Stimulated activated naive CD8-positive, alpha-beta T cell treated with anti-CD3 and anti-CD28 coated beads, Interleukin-15, Interleukin-2, amounts not matched to agents 100 ng/mL and 50 ng/mL, for 24 hours (primary cell): ENCODE measurements around the gene PROM2.

ENCODE experiments used
- H3K27ac Mint-ChIP-seq: one replicate; pipeline ENCODE4 v1.8.0; 2021; ENCODE audit warnings: mild to moderate bottlenecking, mixed read lengths
- H3K27me3 Mint-ChIP-seq: one replicate; pipeline ENCODE4 v1.8.0; 2021; ENCODE audit warnings: mixed read lengths
- H3K36me3 Mint-ChIP-seq: one replicate; pipeline ENCODE4 v1.8.0; 2021; ENCODE audit warnings: low read depth, mixed read lengths
- H3K4me1 Mint-ChIP-seq: one replicate; pipeline ENCODE4 v1.8.0; 2021; ENCODE audit warnings: low read depth, mixed read lengths
- H3K4me3 Mint-ChIP-seq: one replicate; pipeline ENCODE4 v1.8.0; 2021; ENCODE audit warnings: mild to moderate bottlenecking, mixed read lengths
- H3K9me3 Mint-ChIP-seq: one replicate; pipeline ENCODE4 v1.8.0; 2021; ENCODE audit warnings: mixed read lengths

Gene PROM2

DNA sequence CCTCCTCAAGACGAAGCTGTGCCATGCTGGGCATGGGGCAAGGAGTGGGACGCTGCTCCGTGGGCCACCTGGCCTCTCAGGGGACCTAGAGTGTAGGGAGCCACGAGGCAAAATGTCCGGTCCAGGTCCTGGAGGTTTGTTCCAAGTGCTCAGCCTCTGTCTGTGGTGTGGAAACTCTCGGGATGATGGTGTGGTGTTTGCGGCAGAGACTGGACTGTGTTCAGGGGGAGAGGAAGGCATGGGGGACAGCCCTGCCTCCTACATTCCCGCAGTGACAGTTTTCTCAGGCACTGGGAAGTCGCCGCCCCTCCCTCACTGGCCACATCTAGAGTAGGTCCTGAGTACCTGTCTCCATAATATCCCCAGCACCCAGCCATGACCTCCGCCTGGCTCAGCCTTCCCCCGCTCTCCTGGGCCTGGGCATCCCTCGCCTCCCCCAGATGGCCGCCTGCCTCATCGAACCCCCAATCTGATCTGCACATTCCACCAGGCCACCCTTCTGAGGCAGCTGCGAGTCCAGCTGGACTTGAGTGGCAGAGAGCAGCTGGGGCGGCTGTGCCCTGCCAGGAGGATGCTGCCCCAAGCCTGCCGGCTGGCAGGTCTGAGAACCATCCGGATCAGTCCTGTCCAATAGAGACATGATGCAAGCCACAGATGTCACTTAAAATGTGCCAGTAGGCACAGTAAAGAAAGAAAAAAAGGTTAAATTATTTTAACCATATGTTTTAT lies 29.1 kb downstream of the PROM2 start:
- Mint-ChIP-seq H3K36me3 (no peaks in the 10 kb centered on the region), H3K4me1 (no peaks in the 10 kb centered on the region), H3K9me3 (no peaks in the 10 kb centered on the region), H3K27ac (no peak overlapping the region), H3K27me3 (no peaks in the 10 kb centered on the region), H3K4me3 (no peak overlapping the region)

DNA sequence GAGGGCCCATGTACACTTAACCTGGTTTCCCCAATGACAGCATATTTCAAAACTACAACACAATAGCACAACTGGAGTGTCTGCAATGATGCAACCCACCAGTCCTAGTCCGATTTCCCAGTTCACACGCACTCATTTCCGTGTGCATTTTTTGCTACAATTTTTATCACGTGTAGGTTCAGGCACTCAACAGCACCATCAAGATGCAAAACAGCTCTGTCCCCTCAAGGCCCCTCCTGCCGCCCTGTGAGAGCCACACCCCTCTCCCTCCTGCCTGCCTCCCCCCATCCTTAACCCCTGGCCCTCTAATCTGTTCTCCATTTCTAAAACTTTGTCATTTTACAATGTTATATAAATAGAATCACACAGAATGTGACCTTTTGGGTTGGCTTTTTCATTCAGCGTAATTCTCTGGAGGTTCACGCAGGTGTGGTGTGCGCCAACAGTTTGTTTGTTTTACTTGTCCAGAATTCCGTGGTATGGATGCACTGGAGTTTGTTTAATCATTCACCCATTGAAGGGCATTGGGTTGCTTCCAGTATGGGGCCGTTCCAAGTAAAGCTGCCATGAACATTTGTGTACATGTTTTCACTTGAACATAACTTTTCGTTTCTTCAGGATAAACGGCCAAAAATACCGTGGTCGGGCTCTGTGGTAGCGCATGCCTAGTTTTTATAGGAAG lies 31.3 kb downstream of the PROM2 start:
- no peaks in the 10 kb centered on the region for H3K4me1 Mint-ChIP-seq
- H3K27me3 Mint-ChIP-seq = no peaks in the 10 kb centered on the region
- no peaks in the 10 kb centered on the region for H3K36me3 Mint-ChIP-seq
- H3K9me3 Mint-ChIP-seq = no peaks in the 10 kb centered on the region
- no peak overlapping the region for H3K4me3 Mint-ChIP-seq
- no peak overlapping the region for H3K27ac Mint-ChIP-seq

DNA sequence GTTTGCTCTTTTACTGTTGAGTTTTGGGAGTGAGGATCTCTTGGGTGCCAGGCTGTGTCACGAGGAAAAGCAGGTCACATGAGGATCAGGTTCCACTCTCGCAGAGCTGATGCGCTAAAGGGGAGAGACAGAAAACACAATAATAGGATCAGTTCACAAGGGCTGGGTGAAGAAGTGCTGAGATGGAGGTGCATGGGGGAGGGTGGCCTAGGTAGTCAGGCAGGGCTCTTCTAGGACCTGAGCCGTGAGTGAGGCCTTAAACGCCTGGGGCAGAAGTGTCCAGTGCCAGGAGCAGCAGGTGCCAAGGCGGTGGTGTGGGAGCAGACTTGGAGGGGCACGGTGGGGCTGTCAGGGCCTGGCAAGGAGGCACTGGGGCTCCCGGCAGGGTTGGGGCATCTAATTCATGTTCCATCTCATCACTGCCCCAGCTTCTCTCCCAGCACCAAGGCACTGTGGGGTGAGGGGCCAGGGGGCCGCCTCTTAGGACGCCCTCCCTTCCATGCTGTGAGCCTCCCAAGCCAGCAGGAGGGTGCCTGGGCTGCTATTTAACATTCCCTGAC lies 32.2 kb downstream of the PROM2 start:
- no peaks in the 10 kb centered on the region for H3K27me3 Mint-ChIP-seq
- no peak overlapping the region for H3K4me3 Mint-ChIP-seq
- H3K27ac Mint-ChIP-seq = no peak overlapping the region
- H3K36me3 Mint-ChIP-seq = no peaks in the 10 kb centered on the region
- H3K4me1 Mint-ChIP-seq = no peaks in the 10 kb centered on the region
- no peaks in the 10 kb centered on the region for H3K9me3 Mint-ChIP-seq

DNA sequence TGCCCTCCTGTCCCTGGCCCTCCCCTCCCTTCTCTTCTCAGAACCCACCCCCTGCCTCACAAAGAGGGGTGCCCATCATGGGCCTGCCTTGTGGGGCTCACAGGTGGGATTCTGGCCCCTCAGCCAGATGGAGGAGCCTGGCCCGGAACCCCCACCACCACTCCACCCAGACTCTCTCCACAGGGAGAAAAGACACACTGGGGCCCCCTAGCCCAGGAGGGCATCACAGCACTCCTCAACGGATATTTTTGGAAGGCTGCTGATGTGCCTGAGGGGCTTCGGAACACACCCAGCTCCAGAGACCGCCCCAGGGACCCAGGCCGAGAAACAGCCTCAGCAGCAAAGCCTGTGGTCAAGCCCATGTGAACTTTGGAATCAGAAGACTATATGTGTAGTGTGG lies 32.8 kb downstream of the PROM2 start:
- H3K36me3 Mint-ChIP-seq = no peaks in the 10 kb centered on the region
- no peaks in the 10 kb centered on the region for H3K4me1 Mint-ChIP-seq
- no peak overlapping the region for H3K27ac Mint-ChIP-seq
- H3K27me3 Mint-ChIP-seq = no peaks in the 10 kb centered on the region
- H3K4me3 Mint-ChIP-seq = no peak overlapping the region
- no peaks in the 10 kb centered on the region for H3K9me3 Mint-ChIP-seq

DNA sequence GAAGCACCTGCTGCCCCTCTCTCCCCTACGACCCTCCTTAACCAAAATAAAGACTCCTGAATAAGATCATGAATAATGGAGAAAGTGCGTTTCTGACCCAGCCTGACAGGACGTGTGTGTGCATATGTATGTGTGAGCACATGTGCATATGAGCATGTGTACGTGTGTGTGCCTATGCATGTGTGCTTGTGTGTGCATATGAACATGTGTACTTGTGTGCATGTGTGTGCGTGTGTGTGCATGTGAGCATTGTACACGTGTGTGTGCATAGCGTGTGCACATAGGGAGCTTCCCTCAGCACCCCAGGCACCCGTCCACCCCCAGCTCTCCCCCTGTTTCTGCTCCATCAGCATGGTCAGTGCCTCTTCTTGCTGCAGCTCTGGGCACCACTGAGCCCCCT lies 33.6 kb downstream of the PROM2 start:
- no peaks in the 10 kb centered on the region for H3K27me3 Mint-ChIP-seq
- no peaks in the 10 kb centered on the region for H3K36me3 Mint-ChIP-seq
- H3K9me3 Mint-ChIP-seq = no peaks in the 10 kb centered on the region
- H3K27ac Mint-ChIP-seq = no peak overlapping the region
- H3K4me3 Mint-ChIP-seq = no peak overlapping the region
- H3K4me1 Mint-ChIP-seq = no peaks in the 10 kb centered on the region

DNA sequence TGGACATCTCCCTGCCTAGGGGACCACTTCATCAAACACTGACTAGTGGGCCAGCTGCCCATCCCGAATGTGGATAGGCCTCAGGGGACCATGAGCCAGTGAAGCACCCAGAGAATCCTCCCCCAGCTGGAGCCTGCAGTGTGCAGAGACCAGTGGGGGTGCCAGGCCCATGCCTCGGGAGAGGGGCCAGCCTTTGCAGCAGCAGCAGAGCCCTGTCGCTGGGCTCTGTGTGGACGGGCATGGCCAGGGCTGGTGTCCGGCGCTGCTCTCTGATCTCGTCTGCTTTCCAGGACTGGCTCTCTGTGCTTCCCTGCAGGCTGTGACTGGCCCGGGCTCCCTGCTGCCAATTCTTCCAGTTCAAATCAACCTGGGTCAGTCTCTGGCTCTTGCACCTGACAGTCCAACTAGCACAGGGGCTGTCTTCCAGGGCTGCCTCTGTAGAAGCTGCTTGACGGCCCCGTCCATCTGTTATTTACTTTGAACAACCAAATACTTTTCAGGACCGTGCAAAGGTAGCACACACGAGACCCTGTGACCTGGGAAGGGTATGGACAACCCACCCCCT lies 34.3 kb downstream of the PROM2 start:
- Mint-ChIP-seq H3K36me3 (no peaks in the 10 kb centered on the region), H3K4me3 (no peak overlapping the region), H3K4me1 (no peaks in the 10 kb centered on the region), H3K9me3 (no peaks in the 10 kb centered on the region), H3K27me3 (no peaks in the 10 kb centered on the region), H3K27ac (no peak overlapping the region)

DNA sequence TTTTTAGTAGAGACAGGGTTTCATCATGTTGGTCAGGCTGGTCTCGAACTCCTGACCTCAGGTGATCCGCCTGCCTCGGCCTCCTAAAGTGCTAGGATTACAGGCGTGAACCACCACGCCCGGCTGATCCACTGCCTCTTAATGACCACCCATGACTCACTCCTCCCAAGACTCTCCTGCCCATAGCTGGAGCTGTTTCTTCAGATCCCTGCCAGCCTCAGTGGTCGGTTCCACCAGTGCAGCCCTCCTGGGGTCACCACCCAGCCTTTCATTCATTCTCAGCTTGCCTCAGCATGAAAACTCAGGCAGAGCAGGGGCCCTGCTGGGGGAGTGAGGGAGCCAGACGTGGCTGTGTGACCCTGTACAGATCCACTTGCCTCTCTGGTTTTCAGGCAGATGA lies 35.4 kb downstream of the PROM2 start:
- Mint-ChIP-seq H3K27ac (no peak overlapping the region), H3K9me3 (no peaks in the 10 kb centered on the region), H3K36me3 (no peaks in the 10 kb centered on the region), H3K27me3 (no peaks in the 10 kb centered on the region), H3K4me1 (no peaks in the 10 kb centered on the region), H3K4me3 (no peak overlapping the region)

DNA sequence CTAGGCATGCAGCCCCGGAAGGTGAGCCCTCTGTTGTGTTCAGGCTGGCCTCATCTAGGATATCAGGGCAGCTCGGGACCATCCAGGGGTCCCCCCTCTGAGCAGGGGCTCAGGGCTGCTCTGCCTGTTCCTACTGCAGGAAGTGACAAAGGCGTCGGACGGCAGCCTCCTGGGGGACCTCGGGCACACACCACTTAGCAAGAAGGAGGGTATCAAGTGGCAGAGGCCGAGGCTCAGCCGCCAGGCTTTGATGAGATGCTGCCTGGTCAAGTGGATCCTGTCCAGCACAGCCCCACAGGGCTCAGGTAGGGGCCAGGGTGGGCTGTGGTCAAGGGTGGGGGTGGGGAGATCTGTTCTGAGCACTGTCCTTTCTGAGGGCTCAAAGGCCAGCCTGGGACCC lies 36.0 kb downstream of the PROM2 start:
- no peaks in the 10 kb centered on the region for H3K36me3 Mint-ChIP-seq
- no peaks in the 10 kb centered on the region for H3K9me3 Mint-ChIP-seq
- H3K4me3 Mint-ChIP-seq = no peak overlapping the region
- H3K27me3 Mint-ChIP-seq = peaks cover 2% of the 10 kb centered on the region
- no peak overlapping the region for H3K27ac Mint-ChIP-seq
- no peaks in the 10 kb centered on the region for H3K4me1 Mint-ChIP-seq

DNA sequence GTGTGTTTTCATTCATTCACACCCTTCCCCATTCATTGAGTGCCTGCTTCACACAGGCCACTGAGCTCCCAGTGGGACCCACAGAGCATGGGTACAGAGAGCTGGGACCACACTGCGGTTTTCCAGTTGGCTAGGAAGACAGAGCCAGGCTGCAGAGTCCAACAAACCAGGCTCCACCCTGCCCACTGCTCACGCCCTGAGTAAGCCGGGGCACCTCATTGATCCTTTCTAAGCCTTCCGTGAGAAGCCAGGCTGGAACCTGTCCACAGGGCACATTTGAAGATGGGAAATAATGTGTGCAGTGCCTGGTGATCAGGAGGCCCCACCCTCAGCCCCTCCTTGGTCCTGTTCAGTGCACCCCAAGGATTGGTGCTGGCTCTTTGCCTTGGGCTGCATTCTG lies 36.4 kb downstream of the PROM2 start:
- peaks cover 2% of the 10 kb centered on the region for H3K27me3 Mint-ChIP-seq
- no peak overlapping the region for H3K4me3 Mint-ChIP-seq
- H3K27ac Mint-ChIP-seq = no peak overlapping the region
- H3K36me3 Mint-ChIP-seq = no peaks in the 10 kb centered on the region
- H3K4me1 Mint-ChIP-seq = no peaks in the 10 kb centered on the region
- no peaks in the 10 kb centered on the region for H3K9me3 Mint-ChIP-seq

DNA sequence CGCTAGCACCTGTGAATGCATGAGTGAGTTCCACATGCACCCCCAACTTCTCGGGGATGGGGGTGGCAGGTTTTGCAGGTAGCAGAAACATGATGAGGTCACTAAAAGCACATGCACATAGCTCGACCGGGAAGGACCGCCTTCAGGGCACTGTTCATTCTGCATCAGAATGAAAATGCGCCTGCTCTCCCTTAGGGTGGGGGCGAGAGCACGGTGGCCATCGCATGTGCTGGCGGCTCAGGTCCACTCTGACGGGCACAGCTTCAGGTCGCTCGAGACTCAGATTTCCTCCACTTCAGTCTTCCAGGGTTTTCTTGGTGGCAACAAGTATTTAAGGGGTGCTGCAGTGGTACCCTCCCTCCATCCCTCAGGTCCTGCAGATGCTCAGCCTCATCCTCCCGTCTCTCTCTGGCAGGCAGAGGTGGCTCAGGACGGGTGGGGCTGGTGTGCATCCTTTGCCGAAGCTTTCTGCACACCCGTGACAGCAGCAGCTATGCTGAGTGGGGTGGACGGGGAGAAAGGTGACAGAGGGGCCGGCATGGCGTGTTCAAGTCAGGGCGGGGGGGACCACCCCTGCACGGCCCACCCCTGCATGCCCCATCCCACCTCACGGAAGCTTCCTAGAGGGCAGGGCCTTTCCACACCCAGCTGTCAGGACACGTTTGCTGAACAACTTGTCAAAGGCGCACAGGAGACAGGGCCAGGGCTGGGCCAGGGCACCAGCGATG lies 37.7 kb downstream of the PROM2 start:
- no peaks in the 10 kb centered on the region for H3K36me3 Mint-ChIP-seq
- H3K4me3 Mint-ChIP-seq = no peak overlapping the region
- H3K27ac Mint-ChIP-seq = no peak overlapping the region
- H3K27me3 Mint-ChIP-seq = peaks cover 2% of the 10 kb centered on the region
- H3K4me1 Mint-ChIP-seq = no peaks in the 10 kb centered on the region
- H3K9me3 Mint-ChIP-seq = no peaks in the 10 kb centered on the region

DNA sequence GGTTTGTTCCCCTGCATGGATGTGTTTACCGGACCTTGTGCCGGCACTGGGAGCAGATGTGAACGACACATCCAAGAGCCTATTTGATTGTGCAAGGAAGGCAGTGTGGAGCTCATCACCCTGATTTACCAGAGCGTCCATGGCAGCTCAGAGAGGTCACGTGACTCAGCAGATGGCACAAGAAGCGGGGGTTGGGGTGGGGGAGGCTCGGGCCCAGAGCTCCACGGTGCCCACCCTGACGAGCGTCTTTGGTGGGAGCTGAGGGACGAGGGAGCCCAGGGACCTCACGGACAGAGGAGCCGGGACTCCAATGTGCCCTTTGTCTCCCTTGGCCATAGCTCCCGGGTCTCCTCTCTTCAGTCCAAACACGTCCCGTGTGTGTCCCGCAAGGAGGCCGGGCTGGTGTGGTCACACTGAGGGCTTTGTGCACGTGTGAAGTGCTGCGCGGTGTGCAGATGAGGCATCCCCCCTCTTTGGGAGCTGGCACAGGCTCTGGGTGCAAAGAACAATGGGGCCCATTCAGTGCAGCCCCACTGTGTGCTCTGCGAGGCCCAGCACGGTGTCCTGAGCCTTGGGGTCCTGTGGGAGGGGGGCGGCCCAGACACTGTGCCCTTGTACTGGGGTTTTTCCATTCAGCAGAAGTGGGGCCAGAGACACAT lies 38.4 kb downstream of the PROM2 start:
- peaks cover 2% of the 10 kb centered on the region for H3K27me3 Mint-ChIP-seq
- no peaks in the 10 kb centered on the region for H3K9me3 Mint-ChIP-seq
- H3K36me3 Mint-ChIP-seq = no peaks in the 10 kb centered on the region

DNA sequence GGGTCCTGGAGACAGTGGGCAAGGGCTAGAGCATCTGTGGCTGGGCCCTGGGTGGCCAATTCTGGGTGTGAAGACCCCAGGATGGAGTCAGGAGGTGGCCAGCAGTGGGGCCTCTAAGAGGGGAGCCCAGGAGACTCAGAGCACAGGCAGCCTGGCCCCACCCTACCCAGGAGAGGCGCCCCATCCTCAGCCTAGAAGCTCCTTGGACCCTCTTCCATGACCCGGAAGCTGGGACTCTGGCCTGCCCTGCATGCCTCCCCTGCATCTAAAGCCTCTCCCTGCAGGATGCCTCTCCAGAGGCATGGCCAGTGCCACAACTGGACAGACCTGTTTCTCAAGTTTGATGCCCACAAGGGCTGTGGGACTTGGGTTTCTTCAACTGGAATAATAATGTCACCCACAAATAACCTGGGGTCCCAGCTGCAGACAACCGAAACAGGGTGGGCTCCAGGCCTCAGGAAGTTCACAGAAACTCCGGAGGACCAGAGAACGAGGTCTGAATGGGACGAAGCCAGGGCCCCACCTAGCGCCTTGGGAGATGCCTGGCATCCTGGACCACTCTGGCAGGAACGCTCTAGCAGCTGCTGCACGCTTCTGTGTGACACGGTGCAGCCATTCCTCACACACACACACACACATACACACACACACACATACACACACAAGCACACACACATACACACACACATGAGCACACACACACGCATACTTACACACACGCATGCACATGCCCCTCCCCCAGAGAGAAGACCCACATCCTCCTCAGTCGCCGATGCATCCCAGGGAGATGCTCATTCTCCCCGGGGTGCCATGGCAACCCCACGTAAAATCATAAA lies 39.3 kb downstream of the PROM2 start:
- Mint-ChIP-seq H3K27me3 (peaks cover 2% of the 10 kb centered on the region), H3K27ac (no peak overlapping the region), H3K4me1 (no peaks in the 10 kb centered on the region), H3K9me3 (no peaks in the 10 kb centered on the region), H3K4me3 (no peak overlapping the region), H3K36me3 (no peaks in the 10 kb centered on the region)

More for the DNA sequence above, 38.4 kb downstream of the PROM2 start:
- no peak overlapping the region for H3K27ac Mint-ChIP-seq
- no peak overlapping the region for H3K4me3 Mint-ChIP-seq
- no peaks in the 10 kb centered on the region for H3K4me1 Mint-ChIP-seq

DNA sequence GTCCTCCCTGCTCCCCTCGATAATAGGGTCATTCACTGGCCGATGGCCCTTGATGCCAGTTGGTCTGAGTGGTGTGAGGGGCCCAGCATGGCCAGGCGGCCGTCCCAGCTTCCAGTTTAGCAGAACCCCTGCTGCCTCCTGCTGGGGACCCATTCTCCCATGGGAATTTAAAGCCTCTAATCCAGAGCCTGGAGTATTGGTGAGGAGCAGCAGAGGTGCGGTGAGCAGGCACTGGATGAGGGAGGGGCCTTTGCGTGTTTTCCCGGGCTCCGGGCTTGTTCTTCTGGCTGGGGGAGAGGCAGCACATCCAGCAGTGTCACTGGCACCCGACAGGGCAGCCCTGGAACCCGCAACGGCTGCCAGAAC lies 40.3 kb downstream of the PROM2 start:
- Mint-ChIP-seq H3K4me1 (no peaks in the 10 kb centered on the region), H3K4me3 (no peak overlapping the region), H3K27me3 (peaks cover 2% of the 10 kb centered on the region), H3K36me3 (no peaks in the 10 kb centered on the region), H3K27ac (no peak overlapping the region), H3K9me3 (no peaks in the 10 kb centered on the region)
